ENCODE data around the gene PPP4R4. TPM values are rescaled to one million over a fixed set of nuclear protein-coding genes. Genes with fewer than 3 reads are reported as not detected.

PPP4R4 gene
- total RNA-seq, 2 donors from 2014 or later: 0.22 to 0.75 TPM

DNA sequence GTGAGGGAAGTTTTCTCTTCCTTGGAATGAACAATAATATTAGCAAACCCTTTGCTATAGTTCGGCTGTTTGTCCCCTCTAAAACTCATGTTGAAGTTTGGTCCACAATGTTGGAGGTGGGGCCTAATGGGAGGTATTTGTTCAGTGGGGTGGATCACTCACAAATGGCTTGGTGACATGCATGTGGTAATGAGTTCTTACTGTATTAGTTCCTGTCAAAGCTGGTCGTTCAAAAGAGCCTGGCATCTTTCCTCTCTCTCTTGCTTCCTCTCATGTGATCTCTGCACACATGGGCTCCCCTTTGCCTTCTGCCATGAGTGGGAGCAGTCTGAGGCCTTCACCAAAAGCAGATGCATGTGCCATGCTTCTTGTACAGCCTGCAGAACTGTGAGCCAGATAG, 13.1 kb upstream of the PPP4R4 start:
- Histone ChIP-seq H3K27me3 (no peaks in the 10 kb centered on the region), H3K36me3 (no peaks in the 10 kb centered on the region), H3K4me1 (peaks cover 0 to 13% of the 10 kb centered on the region in 2 donors), H3K9me3 (no peaks in the 10 kb centered on the region), H3K27ac (no peak overlapping the region), H3K4me3 (no peak overlapping the region)
- DNase-seq (ENCODE audit: low spot score): no peak
- TF ChIP-seq, protein P1, sequence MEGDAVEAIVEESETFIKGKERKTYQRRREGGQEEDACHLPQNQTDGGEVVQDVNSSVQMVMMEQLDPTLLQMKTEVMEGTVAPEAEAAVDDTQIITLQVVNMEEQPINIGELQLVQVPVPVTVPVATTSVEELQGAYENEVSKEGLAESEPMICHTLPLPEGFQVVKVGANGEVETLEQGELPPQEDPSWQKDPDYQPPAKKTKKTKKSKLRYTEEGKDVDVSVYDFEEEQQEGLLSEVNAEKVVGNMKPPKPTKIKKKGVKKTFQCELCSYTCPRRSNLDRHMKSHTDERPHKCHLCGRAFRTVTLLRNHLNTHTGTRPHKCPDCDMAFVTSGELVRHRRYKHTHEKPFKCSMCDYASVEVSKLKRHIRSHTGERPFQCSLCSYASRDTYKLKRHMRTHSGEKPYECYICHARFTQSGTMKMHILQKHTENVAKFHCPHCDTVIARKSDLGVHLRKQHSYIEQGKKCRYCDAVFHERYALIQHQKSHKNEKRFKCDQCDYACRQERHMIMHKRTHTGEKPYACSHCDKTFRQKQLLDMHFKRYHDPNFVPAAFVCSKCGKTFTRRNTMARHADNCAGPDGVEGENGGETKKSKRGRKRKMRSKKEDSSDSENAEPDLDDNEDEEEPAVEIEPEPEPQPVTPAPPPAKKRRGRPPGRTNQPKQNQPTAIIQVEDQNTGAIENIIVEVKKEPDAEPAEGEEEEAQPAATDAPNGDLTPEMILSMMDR (IDR thresholded peaks at IDR 0.05): no peak

DNA sequence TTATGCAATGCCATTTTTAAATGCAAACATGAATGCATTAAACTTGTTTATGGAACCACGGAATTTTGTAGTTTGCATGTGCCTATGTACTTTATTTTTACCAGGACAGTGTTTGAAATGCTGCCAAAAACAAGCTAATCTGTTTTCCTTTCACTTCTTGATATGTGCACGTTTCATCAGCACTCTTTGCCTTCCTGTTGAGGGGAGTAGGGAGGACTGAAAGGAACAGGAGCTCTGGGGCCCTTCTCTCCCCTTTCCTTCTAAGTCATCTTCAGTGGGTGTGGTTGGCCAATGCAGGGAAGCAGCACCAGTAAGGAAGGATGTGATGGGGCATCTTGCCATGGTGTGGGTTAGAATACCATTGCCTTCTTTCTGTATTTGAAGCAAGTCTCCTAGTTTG, 12.1 kb upstream of the PPP4R4 start:
- H3K9me3 ChIP-seq: no peaks in the 10 kb centered on the region
- TF ChIP-seq, protein P1 (IDR thresholded peaks at IDR 0.05): no peak

DNA sequence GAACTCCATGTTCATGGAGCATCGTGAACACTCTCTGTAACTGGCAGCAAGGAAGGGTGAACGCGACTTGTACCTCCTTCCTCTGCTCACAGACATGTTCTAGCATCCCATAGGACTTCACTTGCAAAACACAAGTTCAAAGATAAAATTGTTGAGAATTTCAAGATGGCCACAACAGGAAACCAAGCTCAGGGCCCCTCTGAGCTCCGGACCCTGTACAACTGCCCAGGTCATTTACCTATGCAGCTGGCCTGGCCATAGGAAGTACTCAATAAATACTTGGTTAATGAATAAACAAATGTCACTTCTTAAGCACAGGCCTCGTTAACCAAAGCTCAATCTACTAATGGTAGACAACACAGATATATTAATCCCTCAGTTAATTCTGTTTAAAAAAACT, 11.7 kb upstream of the PPP4R4 start:
- TF ChIP-seq, protein P1 (IDR thresholded peaks at IDR 0.05): no peak
- Histone ChIP-seq H3K4me1 (peaks cover 0 to 13% of the 10 kb centered on the region in 2 donors), H3K27ac (no peak overlapping the region), H3K9me3 (no peaks in the 10 kb centered on the region), H3K27me3 (no peaks in the 10 kb centered on the region), H3K4me3 (no peak overlapping the region), H3K36me3 (no peaks in the 10 kb centered on the region)
- DNase-seq (ENCODE audit: low spot score): no peak

More for the DNA sequence above, 12.1 kb upstream of the PPP4R4 start:
- DNase-seq (ENCODE audit: low spot score): no peak
- H3K27ac ChIP-seq: no peak overlapping the region
- no peak overlapping the region for H3K4me3 ChIP-seq
- no peaks in the 10 kb centered on the region for H3K36me3 ChIP-seq
- H3K4me1 ChIP-seq: peaks cover 0 to 13% of the 10 kb centered on the region in 2 donors
- H3K27me3 ChIP-seq: no peaks in the 10 kb centered on the region

DNA sequence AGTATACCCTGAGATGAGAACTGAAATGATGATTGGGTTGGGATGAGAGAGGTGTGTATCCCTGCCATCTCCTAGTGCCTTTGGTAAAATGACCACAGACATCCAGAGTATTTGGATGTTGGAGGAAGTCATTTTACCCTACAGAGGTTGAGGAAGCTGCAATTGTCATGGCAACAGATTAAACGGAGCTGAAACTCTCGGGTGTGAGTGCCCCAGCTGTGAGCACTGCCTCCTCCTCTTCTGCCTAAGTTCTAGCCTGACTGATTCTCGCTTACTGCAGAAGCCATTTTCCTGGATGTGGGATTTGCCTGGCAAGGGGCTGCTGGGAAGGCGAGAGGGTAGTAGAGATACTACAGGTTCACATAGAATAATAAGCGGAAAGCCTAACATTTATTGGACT, 10.3 kb upstream of the PPP4R4 start:
- Histone ChIP-seq H3K27me3 (no peaks in the 10 kb centered on the region), H3K36me3 (no peaks in the 10 kb centered on the region), H3K4me1 (peaks cover 0 to 13% of the 10 kb centered on the region in 2 donors), H3K9me3 (no peaks in the 10 kb centered on the region), H3K27ac (no peak overlapping the region), H3K4me3 (no peak overlapping the region)
- TF ChIP-seq, protein P1 (IDR thresholded peaks at IDR 0.05): no peak
- DNase-seq (ENCODE audit: low spot score): no peak

DNA sequence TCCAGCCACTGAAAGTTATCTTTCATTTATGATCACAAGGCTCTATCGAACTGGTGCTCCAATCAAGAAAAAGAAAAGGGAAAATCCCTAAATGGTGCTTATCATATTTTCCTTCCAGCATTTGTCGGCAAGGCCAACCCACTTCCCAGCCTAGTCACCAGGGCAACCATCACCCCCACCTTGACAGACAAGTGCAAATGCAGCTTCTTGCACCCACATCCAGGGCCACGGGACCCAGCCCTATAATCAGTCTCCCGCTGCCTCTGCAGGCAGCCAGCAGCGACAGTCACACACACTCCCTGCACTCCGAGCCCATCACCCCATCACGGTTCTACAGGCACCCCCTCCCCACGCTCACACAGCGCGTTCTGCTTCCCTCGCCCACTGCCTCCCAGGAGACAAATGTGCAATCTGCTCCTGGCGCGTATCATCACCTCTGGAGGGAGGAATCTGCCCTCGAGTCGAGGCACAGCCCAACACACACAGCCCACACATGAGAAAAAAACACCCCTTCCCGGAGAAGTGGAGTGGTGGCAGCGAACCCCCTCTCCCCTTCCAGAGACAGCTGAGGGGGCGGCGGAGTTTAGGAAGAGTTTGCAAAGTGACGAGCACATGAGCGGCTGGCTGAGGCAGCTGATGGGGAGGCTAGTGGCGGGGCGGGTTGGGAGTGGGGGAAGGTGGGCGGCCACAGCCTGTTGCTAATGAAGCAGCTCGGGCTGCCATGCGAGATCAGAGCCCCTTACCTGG, 9.3 kb upstream of the PPP4R4 start:
- Histone ChIP-seq H3K9me3 (no peaks in the 10 kb centered on the region), H3K4me3 (no peak overlapping the region), H3K27me3 (no peaks in the 10 kb centered on the region), H3K36me3 (no peaks in the 10 kb centered on the region), H3K27ac (no peak overlapping the region), H3K4me1 (peaks cover 0 to 13% of the 10 kb centered on the region in 2 donors)
- no peak for DNase-seq (ENCODE audit: low spot score)
- TF ChIP-seq, protein P1 (IDR thresholded peaks at IDR 0.05): no peak

DNA sequence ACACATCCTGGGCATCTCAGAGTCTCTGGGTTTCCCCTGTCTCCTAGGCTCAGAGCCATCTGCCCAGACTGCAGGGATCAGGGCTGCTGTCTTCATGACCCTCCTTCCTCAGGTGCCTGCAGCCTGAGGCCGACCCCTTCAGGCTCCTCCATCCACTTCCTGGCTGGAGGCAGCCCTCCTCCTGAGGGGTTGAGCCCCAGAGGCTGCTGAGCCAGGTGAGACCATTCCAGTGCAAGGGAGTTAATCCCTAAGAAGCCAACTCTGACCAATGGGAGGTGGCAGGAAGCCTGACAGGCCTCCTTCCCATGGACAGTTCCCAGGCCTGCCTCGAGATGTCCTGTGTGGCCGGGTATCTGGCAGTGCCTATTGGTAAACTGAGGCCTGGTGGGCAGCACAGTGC, 8.4 kb upstream of the PPP4R4 start:
- Histone ChIP-seq H3K27ac (no peak overlapping the region), H3K4me3 (no peak overlapping the region), H3K4me1 (peaks cover 0 to 13% of the 10 kb centered on the region in 2 donors), H3K27me3 (no peaks in the 10 kb centered on the region), H3K36me3 (no peaks in the 10 kb centered on the region), H3K9me3 (no peaks in the 10 kb centered on the region)
- no peak for DNase-seq (ENCODE audit: low spot score)
- TF ChIP-seq, protein P1 (IDR thresholded peaks at IDR 0.05): no peak
